SKM-1 (cell line): ENCODE measurements around the gene MYPN.
"Not testable (repeated sequence)": the region's sequence is repeated elsewhere in the genome, so short reads cannot be mapped to it uniquely, and the experiment has no call there.

Experiments used
- DNase-seq: peaks from one replicate; lab custom pipeline; 2025; ENCODE audit not compliant: unreplicated experiment; lab: John Stamatoyannopoulos, UW

Gene MYPN, protein sequence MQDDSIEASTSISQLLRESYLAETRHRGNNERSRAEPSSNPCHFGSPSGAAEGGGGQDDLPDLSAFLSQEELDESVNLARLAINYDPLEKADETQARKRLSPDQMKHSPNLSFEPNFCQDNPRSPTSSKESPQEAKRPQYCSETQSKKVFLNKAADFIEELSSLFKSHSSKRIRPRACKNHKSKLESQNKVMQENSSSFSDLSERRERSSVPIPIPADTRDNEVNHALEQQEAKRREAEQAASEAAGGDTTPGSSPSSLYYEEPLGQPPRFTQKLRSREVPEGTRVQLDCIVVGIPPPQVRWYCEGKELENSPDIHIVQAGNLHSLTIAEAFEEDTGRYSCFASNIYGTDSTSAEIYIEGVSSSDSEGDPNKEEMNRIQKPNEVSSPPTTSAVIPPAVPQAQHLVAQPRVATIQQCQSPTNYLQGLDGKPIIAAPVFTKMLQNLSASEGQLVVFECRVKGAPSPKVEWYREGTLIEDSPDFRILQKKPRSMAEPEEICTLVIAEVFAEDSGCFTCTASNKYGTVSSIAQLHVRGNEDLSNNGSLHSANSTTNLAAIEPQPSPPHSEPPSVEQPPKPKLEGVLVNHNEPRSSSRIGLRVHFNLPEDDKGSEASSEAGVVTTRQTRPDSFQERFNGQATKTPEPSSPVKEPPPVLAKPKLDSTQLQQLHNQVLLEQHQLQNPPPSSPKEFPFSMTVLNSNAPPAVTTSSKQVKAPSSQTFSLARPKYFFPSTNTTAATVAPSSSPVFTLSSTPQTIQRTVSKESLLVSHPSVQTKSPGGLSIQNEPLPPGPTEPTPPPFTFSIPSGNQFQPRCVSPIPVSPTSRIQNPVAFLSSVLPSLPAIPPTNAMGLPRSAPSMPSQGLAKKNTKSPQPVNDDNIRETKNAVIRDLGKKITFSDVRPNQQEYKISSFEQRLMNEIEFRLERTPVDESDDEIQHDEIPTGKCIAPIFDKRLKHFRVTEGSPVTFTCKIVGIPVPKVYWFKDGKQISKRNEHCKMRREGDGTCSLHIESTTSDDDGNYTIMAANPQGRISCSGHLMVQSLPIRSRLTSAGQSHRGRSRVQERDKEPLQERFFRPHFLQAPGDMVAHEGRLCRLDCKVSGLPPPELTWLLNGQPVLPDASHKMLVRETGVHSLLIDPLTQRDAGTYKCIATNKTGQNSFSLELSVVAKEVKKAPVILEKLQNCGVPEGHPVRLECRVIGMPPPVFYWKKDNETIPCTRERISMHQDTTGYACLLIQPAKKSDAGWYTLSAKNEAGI (N-terminal part only)

DNA sequence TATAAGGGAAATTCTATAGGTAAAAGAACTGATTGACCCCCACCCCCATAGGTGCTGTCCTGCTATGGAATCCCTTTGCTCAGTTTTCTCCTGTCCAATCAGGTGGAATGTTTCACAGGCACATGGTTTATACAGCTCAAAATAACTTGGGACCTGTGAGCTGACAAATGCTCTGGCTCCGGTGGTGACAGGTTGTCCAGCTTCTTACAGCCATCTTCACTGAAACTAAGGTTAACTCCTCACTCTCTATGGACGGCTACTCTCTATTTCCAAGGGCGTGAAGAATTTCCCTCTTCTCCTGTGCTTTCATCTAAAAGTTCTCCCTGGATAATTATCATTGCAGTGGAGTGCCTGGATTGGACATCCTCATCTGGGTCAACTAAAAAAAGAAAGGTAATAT lies at the start of gene MYPN:
MYPN (plus strand) TSS at position 158 of the 400 bp plus-strand sequence. CDS start 11,951 bp downstream, outside the sequence.
- DNase-seq = no peak

DNA sequence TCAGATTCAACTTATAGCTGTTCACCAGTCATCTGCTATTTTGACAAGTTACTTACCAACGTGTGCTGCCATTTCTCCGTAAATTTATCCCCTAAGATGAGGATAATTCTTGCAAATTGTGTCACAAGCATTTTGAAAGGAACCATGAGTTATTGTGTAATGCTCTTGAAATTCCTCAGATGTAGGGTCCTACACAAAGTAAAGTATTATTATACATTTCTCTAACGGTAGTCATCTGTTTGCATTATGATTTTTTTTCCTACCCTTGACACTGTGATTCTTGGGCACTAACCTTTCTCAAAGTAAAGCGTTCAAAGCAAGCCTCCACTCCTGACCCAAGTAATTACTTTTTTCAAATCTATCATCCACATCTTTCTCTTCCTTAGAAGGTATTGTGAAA lies 42.3 kb upstream of the MYPN start:
- no peak for DNase-seq

GRCh38 chr10:68067508-68067907 lies 41.8 kb upstream of the MYPN start:
- no peak for DNase-seq

GRCh38 chr10:68073631-68074030 lies 35.7 kb upstream of the MYPN start:
- no peak for DNase-seq

GRCh38 chr10:68074031-68074774 lies 35.1 kb upstream of the MYPN start:
- no peak for DNase-seq

- peak; percentile 81 for DNase-seq
Measured at GRCh38 chr10:68074775-68075549, 34.3 kb upstream of the MYPN start, which contains the start of gene HERC4. Gene HERC4 (minus strand): TSS chr10:68075283. CDS start chr10:68073108, 2,175 bp downstream.

- DNase-seq = no peak
Measured at GRCh38 chr10:68075550-68076004, 33.7 kb upstream of the MYPN start.

DNA sequence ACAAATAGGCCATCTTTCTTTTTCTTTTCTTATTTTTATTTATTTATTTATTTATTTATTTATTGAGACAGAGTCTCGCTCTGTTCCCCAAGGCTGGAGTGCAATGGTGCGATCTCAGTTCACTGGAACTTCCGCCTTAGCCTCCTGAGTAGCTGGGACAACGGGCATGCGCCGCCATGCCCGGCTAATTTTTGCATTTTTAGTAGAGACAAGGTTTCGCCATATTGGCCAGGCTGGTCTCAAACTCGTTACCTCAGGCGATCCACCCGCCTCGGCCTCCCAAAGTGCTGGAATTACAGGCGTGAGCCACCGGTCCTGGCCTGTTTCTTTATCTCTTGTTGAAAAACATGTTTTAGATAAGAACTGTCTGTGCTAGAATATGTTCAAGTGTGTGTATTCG lies 33.2 kb upstream of the MYPN start:
- DNase-seq = not testable (repeated sequence)

DNA sequence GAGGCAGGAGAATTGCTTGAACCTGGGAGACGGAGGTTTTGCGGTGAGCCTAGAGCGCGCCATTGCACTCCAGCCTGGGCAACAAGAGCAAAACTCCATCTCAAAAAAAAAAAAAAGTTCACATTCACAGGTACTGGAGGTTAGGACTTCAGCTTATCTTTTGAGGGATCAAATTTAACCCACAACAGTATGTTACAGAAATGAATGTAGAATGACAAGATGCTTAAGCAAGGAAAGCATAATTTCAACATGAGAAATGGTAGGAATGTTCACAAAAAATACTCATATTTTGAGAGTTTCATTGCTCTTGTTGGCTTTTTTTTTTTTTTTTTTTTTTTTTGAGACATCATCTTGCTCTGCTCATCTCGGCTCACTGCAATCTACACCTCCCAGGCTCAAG lies 32.3 kb upstream of the MYPN start:
- DNase-seq = no peak

DNA sequence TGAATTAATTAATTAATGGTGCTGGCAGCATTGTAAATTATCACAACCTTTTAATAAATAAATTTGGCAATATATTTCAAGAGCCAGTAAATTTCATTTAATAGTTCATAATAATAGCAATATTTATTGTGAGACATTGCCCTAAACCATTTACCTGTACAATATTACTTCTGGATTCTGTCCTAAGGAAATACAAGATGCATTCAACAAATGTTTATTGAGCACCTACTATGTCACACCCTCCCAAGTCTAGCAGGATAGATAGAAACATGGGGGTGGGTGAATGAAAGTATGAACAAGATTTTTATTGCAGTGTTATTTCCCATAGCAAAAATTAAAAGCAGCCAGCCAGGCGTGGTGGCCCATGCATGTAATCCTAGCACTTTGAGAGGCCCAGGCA lies 29.9 kb upstream of the MYPN start:
- DNase-seq = no peak

DNA sequence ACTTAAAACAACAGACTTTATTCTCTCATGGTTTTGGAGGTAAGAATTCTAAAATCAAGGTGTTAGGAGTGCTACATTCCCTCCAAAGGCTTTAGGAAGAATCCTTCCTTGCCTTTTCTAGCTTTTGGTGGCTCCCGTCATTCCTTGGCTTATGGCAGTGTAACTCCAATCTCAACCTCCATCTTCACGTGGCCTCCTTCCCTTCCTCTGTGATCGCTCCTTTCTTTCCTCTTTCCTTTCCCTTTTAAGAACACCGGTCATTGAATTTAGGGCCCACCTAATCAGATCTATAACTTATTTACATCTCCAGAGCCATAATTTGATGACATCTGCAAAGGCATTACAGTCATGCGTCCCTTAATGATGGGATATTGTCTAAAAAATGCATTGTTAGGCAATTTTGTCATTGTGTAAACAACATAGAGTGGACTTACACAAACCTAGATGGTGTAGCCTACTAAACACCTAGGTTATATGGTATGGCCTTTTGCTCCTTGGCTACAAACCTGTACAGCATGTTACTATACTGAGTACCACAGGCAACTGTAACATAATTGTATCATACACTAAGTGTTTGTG lies 28.3 kb upstream of the MYPN start:
- DNase-seq = no peak

- no peak for DNase-seq
Measured at GRCh38 chr10:68081916-68082315, 27.4 kb upstream of the MYPN start.

DNA sequence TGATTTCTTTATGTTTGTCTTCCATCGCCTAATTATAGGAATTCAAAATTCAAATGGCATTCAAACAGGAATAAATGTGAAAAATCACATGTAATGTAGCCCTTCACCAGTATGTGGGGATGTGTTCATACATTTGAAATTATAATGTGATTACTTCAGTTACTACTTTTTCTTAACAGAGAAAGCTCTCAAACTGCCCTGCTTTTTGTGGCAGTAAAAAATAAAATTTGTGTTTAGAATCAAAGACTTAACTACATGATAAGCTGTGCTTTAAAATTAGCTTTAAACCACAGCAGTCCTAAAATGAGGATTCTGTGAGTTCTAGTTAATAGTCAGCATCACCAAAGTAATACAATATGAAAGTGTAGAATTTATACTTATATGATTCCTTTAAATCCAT lies 26.4 kb upstream of the MYPN start:
- no peak for DNase-seq

GRCh38 chr10:68083953-68084352 lies 25.3 kb upstream of the MYPN start:
- no peak for DNase-seq

DNA sequence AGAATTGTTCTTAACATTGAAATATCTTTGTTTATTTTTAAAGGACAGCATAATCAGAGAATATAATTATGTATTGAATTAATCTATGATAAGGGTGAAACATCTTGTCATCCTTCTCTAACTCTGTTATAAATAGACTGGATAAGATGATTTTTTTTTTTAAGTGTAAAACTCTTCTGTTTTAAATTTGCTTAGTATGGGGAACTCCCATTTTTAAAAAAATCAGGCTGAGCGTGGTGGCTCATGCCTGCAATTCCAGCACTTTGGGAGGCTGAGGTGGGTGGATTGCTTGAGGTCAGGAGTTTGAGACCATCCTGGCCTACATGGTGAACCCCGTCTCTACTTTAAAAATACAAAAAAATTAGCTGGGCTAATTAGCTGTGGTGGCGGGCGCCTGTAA lies 24.8 kb upstream of the MYPN start:
- DNase-seq = no peak

GRCh38 chr10:68086011-68086410 lies 23.3 kb upstream of the MYPN start:
- no peak for DNase-seq

DNA sequence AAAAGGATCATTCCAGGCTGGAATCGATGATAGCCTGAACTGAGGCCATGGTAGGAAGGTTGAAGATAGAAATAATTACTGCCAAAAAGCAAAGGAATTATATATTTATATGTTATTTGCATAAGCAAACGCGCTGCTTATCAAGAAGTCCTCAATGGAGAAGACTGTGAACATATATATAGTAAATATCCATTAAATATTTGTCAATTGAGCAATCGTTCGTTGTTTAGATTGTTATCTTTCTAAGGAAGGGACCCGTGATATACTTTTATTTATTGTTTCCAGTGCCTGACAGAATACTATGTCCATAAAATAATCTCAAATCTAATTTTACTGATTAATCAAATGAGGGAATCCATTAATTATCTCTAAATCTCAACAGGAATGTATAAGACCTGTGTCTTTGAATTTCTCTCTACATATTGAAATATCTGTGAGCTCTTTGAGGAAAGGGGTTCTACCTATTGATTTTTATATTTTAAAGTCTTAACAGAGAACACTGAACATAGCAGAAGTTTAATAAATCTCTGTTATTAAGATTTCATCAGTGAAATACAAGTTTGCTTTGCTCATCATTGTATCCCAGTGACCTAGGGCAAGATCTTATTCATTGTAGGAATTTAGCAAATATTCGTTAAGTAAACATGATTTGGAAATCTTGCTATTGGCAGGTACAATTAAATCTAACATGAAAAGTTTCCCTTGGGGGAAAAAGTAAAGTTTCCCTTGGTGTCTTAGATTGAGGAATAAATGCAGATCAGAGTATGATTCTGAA lies 22.2 kb upstream of the MYPN start:
- no peak for DNase-seq

DNA sequence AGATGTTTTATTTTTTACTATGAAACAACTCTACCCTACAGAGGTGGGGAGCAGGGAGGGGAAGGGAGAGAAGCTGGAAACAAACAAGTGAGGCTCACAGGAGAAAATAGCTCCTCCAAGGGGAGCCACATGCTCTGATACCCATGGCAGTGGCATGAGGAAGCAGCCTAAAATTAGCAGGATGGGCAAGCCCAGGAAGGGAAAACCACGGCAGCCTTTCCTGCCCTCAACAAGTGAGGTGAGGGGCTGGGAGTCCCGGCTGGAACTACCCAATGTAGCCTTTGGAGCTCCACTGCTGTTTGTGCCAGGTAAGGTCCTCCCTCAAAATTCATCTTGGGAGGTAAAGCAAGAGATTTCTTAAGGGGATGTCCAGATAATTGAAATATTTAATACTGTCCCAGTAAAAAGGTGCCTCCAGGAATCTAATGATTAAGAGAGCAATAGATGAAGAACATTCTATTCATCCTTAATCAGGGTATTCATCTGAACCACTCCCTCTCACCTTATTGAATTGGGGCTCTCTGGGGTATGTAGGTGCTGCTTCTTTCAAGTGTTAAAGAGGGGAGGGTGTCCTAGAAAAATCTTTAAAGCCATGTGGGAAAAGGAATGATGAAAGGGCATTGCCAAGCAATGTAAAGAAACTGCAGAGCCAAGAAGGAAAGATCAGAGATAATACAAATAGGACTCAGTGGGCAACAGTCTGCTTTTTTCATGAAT lies 21.4 kb upstream of the MYPN start:
- no peak for DNase-seq
